Lung microvascular endothelial cell (primary cell): ENCODE measurements around the gene LRRC8D. TPM values are rescaled to one million over a fixed set of nuclear protein-coding genes. Genes with fewer than 3 reads are reported as not detected.
"Not testable (repeated sequence)": the region's sequence is repeated elsewhere in the genome, so short reads cannot be mapped to it uniquely, and the experiment has no call there.

ENCODE experiments used
- DNase-seq, 2 donors: peaks; one replicate each; pipeline versions ENCODE4 v3.0.0 to v3.0.0-alpha.2; 2010; ENCODE audit warnings: low read depth in 2 of 2
- total RNA-seq: library from RNA; depleted of rRNA; stranded (reverse); fragments of >200 nt; gene quantifications from 2 replicates; pipeline ENCODE4 v1.2.1, GENCODE V29; 2014

The LRRC8D gene
- total RNA-seq, 1 donor from 2014 or later, result 7.3 TPM

GRCh38 chr1:89955311-89956205, 134.7 kb downstream of the LRRC8D start:
- no peak for DNase-seq

DNA sequence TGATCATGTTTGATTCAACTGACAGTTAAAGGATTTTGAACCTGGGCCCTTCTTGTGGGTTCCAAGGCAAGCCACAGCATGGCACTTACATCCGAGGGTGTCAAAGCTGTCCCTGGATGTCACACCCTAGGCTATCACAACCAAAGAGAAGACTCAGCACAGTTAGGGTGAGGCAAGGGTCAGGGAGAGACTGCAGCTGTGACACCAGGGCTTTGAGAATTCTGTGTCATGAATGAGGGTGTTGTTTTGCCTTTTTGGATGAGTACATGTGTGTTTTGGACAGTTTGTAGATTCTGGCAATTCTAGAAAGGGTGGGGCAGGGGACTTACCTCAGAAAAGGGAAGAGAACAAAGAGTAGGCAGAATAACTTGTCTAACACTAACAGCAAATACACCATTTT, 136.3 kb downstream of the LRRC8D start:
- no peak for DNase-seq

DNA sequence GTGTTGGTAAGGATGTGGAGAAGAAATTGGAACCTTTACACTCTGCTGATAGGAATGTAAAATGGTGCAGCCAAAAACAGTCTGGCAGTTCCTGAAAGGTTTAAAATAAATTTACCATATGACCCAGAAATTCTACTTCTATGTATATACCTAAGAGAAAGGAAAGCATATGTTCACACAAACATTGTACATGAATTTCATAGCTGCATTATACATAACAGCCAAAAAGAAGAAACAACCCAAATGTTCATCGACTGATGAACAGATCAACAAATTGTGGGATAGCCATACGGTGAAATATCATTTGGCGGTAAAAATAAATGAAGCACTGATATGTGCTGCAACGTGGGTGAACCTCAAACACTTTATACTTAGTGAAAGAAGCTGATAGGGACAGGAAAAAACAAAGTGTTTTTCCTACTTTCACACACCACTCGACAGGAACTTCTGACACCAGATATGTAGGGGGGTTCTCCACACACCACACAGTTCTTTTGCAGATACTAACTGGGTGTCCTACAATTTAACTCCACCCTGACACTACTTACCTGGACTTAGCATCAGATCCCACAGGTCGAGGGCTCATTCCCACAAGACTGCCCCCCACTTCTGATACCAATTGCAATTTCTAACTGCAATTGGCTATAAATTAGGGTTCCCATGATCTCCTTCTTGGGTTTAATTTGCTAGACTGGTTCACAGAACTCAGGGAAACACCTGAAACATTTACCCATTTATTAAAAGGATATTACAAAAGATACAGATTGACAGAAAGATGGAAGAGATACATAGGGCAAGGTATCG, 138.2 kb downstream of the LRRC8D start:
- DNase-seq, result no peak

DNA sequence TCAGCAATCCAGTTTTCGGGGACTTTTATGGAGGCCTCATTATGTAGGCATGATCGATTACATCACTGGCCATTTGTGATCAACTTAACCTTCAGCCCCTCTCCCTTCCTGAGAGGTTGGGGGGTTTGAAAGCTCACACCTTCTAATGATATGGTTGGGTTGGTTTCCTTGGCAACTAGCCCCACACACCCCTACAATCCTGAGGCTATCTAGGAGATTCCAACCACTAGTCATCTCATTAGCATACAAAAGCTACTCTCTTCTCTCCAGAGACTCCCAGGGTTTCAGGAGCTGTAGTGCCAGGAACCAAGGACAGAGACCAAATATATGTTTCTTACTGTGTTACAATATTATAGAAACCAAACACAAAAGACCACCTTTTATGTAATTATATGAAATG, 138.9 kb downstream of the LRRC8D start:
- no peak for DNase-seq

- DNase-seq, result peak; percentile 50 to 84
Observed at GRCh38 chr1:89962024-89962741, 141.4 kb downstream of the LRRC8D start.

DNA sequence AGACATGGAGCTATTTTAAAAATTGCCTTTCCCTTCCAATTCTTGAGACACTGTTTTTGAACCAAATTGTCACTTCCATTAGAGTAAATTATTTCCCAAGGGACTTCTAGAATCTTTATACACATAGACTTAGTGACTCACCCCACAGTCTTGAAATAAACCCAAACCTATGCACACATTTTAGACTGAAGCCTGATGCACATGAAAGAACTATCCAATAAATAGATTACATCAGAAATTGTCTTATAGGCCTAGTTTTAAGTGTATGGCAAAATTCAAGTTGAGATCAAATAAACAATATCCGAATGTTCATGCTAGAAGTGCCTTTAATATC, 141.9 kb downstream of the LRRC8D start:
- no peak for DNase-seq

DNA sequence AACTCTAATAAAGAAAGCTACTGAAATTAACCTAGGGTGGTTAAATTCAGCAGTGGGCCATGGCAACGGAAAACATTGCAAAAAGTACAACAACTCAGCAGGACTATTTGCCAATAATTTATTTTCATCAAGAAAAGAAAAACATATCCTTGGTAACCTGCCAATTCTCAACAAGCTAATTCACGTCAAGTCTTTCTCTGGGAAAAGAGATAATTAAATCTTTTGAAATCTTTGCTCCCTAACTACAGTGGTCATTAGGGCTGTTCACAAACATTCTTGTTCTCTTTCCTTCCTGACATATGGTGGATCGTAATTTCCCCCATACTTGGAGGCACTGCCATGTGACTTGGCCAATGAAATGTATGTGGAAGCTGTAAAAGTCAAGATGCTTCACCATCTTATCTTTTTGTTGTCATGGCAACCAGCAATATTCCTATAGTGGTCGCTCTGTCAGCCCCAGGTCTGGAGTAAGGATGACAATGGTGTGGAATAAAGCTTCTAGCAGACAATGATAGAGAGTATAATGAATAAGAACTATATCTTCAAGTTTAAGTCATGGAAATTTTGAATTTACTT, 144.4 kb downstream of the LRRC8D start:
- peak; percentile 64 to 65 for DNase-seq

GRCh38 chr1:89966656-89967055, 145.8 kb downstream of the LRRC8D start:
- DNase-seq, result peak; percentile 24 to 36

DNA sequence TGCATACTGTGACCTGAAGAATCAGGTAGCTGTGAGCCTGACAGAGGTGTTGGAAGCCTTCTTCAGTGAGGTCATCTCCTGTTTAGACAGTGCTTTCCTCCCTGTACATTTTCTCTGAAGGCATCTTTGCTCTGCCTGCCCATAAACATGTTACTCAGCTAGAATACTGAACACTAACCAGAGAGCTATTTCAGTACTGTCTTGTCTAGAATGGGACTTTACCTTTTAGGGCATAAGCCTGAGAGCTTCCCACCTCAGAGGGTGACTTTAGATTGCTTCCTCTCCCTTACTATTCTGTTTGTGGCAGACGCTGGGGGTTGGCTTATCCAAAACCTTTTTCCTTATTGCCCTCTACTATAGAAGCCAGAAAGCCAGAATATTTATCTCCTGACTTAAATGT, 150.8 kb downstream of the LRRC8D start:
- no peak for DNase-seq

DNA sequence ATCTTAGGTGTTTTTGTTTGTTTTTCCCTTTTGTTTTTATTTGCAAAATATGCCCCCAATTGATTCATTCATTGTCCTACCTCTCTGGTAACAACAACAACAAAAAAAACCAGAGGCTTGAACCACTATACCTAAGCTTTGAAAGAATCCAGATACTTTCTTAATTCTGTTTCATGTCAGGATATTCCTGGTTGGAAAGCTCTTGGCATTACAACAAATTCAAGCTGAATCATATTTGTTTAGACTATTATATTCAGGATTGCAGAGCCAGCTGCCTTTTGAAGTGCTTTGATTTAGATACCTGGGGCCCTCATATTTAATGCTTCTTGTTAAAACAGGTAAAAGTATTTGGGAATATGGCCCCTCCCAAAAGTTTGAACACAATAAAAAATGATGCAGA, 151.2 kb downstream of the LRRC8D start:
- DNase-seq, result no peak

DNA sequence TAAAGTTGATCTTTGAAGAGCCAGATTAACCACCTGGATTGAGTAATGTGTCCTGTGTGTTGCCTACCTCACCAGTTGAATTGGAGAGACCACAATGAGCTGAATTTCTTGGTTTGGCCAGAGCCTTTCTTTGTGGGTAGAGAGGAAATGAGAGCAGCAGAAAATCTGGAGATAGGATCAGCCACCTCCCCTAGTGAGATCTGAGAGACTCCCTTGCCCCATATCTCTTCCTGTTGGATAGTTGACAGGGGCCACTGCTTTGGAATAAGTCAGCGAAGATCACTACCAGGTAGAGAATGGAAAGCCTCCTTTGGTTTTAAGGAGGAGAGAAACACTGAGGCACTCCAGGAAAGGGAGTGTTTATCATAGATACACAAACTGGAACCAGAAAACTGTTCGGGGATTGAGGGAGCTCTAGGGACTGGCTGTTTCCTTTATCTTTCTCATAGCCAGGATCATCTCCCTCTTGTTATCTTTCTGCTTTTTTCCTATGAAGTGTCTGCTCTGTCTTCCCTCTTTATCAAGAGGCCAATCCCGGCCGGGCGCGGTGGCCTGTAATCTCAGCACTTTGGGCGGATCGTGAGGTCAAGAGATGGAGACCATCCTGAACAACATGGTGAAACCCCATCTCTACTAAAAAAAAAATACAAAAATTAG, 152.8 kb downstream of the LRRC8D start:
- no peak for DNase-seq

DNA sequence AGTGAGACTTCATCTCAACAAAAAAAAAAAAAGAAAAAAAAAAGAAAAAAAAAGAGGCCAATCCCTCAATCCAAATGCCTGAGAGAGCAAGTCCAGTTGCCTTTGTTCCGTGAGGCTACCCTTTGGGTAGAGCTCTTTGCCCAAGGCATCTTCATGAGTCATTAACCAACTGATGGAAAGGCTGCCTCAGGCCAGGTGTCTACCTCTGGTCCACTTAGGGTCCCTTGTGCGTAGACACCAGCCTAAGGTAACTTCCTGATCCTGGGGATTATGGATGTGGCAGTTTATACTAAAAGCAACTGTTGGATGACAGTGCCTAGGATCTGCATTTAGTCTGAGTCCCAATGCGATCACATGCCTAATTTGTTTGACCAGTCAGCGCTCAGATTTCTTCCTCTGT, 153.4 kb downstream of the LRRC8D start:
- no peak for DNase-seq

DNA sequence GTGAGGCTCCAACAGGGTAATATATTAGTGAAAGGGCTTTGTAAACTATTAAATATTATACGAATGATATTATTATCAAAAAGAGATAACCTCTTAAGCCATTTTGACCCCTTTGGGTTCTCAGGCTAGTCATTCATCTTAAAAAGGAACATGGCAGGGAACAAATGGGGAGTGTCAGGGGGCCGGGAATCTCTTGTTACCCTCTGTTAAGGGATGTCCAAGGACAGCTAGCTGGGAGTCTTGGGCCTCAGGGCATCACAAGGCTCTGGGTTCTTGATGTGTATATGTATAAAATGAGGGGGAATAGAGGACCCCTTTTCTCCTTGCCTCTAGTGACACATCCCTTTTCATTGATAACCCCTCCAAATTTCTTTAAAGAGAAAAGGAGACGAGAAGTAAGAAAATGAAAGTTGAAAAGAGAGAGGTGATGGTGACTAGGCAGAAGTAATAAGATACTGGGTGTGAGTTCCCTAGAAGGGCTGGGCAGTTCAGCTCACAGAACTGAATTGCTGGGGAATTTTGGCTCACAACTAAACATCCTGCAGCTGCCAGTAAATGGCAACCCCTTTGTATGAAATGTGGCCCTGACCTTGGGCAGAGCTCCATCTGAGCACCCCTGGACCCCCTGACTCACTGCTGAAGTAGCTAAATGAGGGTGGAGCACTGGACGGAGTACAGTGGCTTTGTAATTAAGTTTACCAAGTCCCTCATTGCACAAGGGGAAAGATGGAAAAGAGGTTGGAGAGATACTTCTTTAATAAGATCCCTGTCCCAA, 154.1 kb downstream of the LRRC8D start:
- DNase-seq, result peak in 1 of 2 donors; percentile 10

DNA sequence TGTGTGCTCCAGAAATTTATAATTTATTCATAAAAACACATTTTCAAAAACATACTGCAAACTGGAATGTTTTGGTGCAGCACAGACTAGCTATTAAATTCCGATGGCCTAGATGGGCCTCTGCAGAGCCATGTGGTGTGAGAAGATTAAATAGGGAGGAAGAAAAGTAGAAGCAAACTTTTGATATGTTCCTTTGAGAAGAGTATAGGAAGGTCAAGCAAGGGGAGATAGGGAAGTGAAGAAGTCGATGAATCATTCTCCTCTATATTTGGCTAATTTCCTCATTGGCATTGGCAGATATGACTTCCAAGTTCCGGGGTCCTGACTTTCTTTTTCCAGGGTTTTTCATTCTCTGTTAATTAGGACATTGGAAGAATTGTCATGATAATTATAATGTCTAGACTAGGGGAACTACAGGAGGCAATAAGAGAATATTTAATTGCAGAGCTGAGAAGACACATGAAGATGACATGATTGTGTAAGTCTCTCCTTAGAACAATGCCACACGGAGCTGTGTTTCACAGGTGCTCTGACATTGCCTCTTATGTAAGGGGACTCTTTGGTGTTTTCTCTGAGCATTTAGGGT, 154.8 kb downstream of the LRRC8D start:
- no peak for DNase-seq

GRCh38 chr1:89978755-89979154, 157.9 kb downstream of the LRRC8D start:
- DNase-seq, result no peak

- DNase-seq, result no peak
Observed at GRCh38 chr1:89980605-89981004, 159.8 kb downstream of the LRRC8D start.

GRCh38 chr1:89982846-89983245, 162.0 kb downstream of the LRRC8D start:
- not testable (repeated sequence) for DNase-seq

GRCh38 chr1:89984564-89985116, 163.8 kb downstream of the LRRC8D start:
- not testable (repeated sequence) for DNase-seq

- DNase-seq, result peak in 1 of 2 donors; percentile 5
Observed at GRCh38 chr1:89986020-89986419, 165.2 kb downstream of the LRRC8D start.
